Karpas-422 (cell line): ENCODE measurements around the gene OPCML. TPM values are rescaled to one million over a fixed set of nuclear protein-coding genes. Genes with fewer than 3 reads are reported as not detected.

Experiments used
- DNase-seq: peaks from one replicate; pipeline ENCODE4 v3.0.0-alpha.2; 2015
- H2AFZ ChIP-seq: fragments of 200-600 bp; sonication (generic); 2 replicates; pipeline ENCODE4 v1.6.1; 2014; ENCODE audit warnings: antibody characterized with exemption, low read length, mixed read lengths
- H3K27ac ChIP-seq: fragments of 200-600 bp; sonication (generic); 2 replicates; pipeline ENCODE4 v1.5.1; 2014; ENCODE audit warnings: mild to moderate bottlenecking, low read length, moderate library complexity
- H3K27me3 ChIP-seq: fragments of 200-600 bp; sonication (generic); 2 replicates; pipeline ENCODE4 v1.6.1; 2014; ENCODE audit warnings: low read length, mixed read lengths
- H3K36me3 ChIP-seq: fragments of 200-600 bp; sonication (generic); 2 replicates; pipeline ENCODE4 v1.6.1; 2014; ENCODE audit warnings: low read length, mixed read lengths; ENCODE audit not compliant: insufficient read depth
- H3K4me1 ChIP-seq: fragments of 200-600 bp; sonication (generic); 2 replicates; pipeline ENCODE4 v1.6.1; 2014; ENCODE audit warnings: mild to moderate bottlenecking, low read length, mixed read lengths
- H3K4me2 ChIP-seq: fragments of 200-600 bp; sonication (generic); 2 replicates; pipeline ENCODE4 v1.6.1; 2014; ENCODE audit warnings: low read length, low read depth, mild to moderate bottlenecking; ENCODE audit not compliant: poor library complexity, severe bottlenecking
- H3K4me3 ChIP-seq: fragments of 200-600 bp; sonication (generic); 2 replicates; pipeline ENCODE4 v1.5.1; 2014; ENCODE audit warnings: mild to moderate bottlenecking, antibody characterized with exemption, low read length, mixed read lengths
- H3K79me2 ChIP-seq: fragments of 200-600 bp; sonication (generic); 2 replicates; pipeline ENCODE4 v1.6.1; 2014; ENCODE audit warnings: mild to moderate bottlenecking, low read length, mixed read lengths
- H3K9ac ChIP-seq: fragments of 200-600 bp; sonication (generic); 2 replicates; pipeline ENCODE4 v1.6.0; 2014; ENCODE audit warnings: low read length
- H3K9me2 ChIP-seq: fragments of 200-600 bp; sonication (generic), shearing (Covaris generic); replicated peaks from 2 replicates; pipeline ENCODE4 v1.6.0; 2014; ENCODE audit warnings: mild to moderate bottlenecking, low read length, moderate library complexity; ENCODE audit not compliant: insufficient read depth
- H3K9me3 ChIP-seq: fragments of 300-700, 200-600 bp; sonication (generic); 2 replicates; pipeline ENCODE4 v1.6.1; 2014; ENCODE audit warnings: low read length, mixed read lengths
- H4K20me1 ChIP-seq: fragments of 200-600 bp; sonication (generic); 2 replicates; pipeline ENCODE4 v1.6.1; 2014; ENCODE audit warnings: mild to moderate bottlenecking, antibody characterized with exemption, low read length, low read depth; ENCODE audit not compliant: insufficient read depth
- total RNA-seq: library from RNA; depleted of rRNA; stranded (reverse); fragments of >200 nt; shearing (Covaris generic); gene quantifications from 2 replicates; pipeline ENCODE4 v1.2.3, GENCODE V29; 2014; ENCODE audit warnings: low replicate concordance

OPCML gene
- total RNA-seq, 1 experiment from 2014 or later: not detected

DNA sequence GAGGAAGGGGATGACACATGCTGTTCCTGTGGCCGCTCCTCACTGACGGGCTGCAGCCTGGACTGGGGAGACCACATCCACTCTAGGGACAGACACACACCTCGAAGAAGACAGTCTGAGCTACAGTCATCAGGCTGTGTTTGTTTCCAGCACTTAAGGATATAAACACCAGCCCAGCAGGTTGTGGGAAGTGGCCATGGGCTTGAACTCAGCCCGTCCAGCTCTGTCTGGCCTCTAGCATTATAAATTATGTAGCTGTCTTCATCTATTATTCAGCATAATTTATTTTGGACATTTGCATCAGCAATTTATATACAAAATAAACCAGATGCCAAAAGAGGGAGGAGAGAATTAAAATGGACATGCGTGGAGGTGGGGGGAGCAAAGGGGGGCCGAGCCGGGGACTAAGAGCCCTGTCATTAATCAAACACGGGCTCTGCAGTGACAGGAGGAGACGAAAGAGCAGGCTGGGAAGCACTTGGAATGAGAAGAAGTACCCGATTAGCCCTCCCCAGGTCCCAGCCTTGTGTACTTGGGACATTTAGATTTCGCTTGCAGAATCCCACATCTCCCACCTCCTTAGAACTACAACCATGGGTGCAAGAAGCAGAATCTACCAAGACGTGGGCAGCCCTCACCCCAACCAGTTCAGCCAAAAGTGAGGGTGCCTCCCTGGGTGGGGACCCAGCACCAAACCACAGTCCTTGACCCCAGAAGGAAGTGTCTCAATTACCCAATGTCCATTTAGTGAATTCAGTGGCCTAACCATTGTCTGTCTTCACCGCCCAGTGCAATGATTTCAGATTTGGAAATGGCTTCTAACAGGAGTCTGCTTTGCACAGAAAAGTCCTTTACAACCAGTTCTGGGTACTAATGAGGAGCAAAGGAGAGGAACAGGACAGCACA is 309.6 kb downstream of the OPCML start:
- Histone ChIP-seq H3K9me2 (no peaks in the 10 kb centered on the region), H3K4me2 (no peak overlapping the region), H4K20me1 (no peaks in the 10 kb centered on the region), H3K27me3 (no peaks in the 10 kb centered on the region), H2AFZ (no peak overlapping the region), H3K79me2 (no peaks in the 10 kb centered on the region), H3K9ac (no peak overlapping the region), H3K36me3 (no peaks in the 10 kb centered on the region), H3K9me3 (no peaks in the 10 kb centered on the region), H3K4me1 (no peaks in the 10 kb centered on the region), H3K27ac (no peak overlapping the region), H3K4me3 (no peak overlapping the region)
- DNase-seq: no peak

GRCh38 chr11:133219543-133219942 is 312.8 kb downstream of the OPCML start:
- H3K27me3 ChIP-seq: no peaks in the 10 kb centered on the region
- H3K9me2 ChIP-seq: no peaks in the 10 kb centered on the region
- H2AFZ ChIP-seq: no peak overlapping the region
- no peak overlapping the region for H3K4me2 ChIP-seq
- no peak overlapping the region for H3K27ac ChIP-seq
- no peaks in the 10 kb centered on the region for H4K20me1 ChIP-seq
- H3K36me3 ChIP-seq: no peaks in the 10 kb centered on the region
- no peak overlapping the region for H3K4me3 ChIP-seq
- no peak for DNase-seq
- H3K79me2 ChIP-seq: no peaks in the 10 kb centered on the region
- H3K4me1 ChIP-seq: no peaks in the 10 kb centered on the region
- H3K9me3 ChIP-seq: no peaks in the 10 kb centered on the region
- no peak overlapping the region for H3K9ac ChIP-seq

- no peak overlapping the region for H3K4me2 ChIP-seq
- H2AFZ ChIP-seq: no peak overlapping the region
- no peaks in the 10 kb centered on the region for H3K27me3 ChIP-seq
- H3K9me3 ChIP-seq: no peaks in the 10 kb centered on the region
- H3K36me3 ChIP-seq: no peaks in the 10 kb centered on the region
- no peaks in the 10 kb centered on the region for H3K9me2 ChIP-seq
- no peak overlapping the region for H3K9ac ChIP-seq
- no peaks in the 10 kb centered on the region for H3K4me1 ChIP-seq
- H3K27ac ChIP-seq: no peak overlapping the region
- no peaks in the 10 kb centered on the region for H4K20me1 ChIP-seq
- DNase-seq: no peak
- no peaks in the 10 kb centered on the region for H3K79me2 ChIP-seq
- no peak overlapping the region for H3K4me3 ChIP-seq
Measured at GRCh38 chr11:133216813-133217212, 315.5 kb downstream of the OPCML start.

GRCh38 chr11:133215596-133216230 is 316.6 kb downstream of the OPCML start:
- H3K36me3 ChIP-seq: no peaks in the 10 kb centered on the region
- no peak for DNase-seq
- H4K20me1 ChIP-seq: no peaks in the 10 kb centered on the region
- H2AFZ ChIP-seq: no peak overlapping the region
- H3K4me1 ChIP-seq: no peaks in the 10 kb centered on the region
- H3K4me3 ChIP-seq: no peak overlapping the region
- H3K9me2 ChIP-seq: no peaks in the 10 kb centered on the region
- no peaks in the 10 kb centered on the region for H3K79me2 ChIP-seq
- no peaks in the 10 kb centered on the region for H3K9me3 ChIP-seq
- no peaks in the 10 kb centered on the region for H3K27me3 ChIP-seq
- H3K9ac ChIP-seq: no peak overlapping the region
- H3K27ac ChIP-seq: no peak overlapping the region
- H3K4me2 ChIP-seq: no peak overlapping the region

DNA sequence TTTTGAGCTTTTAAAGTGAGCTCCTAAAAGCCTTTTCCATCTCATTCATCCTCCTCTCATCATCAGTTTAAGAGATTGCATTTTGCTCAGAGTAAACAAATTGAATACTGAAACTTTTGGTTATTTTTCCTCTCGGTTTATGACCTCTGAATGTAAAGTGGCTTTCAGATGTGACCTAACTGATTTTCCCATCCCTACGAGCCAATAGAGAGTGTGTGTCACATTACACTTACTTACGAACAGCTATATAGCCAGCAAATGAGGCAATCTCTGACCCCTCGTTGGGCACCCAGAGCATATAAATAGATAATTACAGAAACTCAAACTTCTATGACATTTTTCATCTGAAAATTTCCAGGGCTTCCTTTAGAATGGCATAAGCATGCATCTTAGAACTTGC is 317.7 kb downstream of the OPCML start:
- Histone ChIP-seq H4K20me1 (no peaks in the 10 kb centered on the region), H2AFZ (no peak overlapping the region), H3K36me3 (no peaks in the 10 kb centered on the region), H3K27ac (no peak overlapping the region), H3K27me3 (no peaks in the 10 kb centered on the region), H3K9me2 (no peaks in the 10 kb centered on the region), H3K9me3 (no peaks in the 10 kb centered on the region), H3K9ac (no peak overlapping the region), H3K79me2 (no peaks in the 10 kb centered on the region), H3K4me3 (no peak overlapping the region), H3K4me1 (no peaks in the 10 kb centered on the region), H3K4me2 (no peak overlapping the region)
- DNase-seq: no peak

GRCh38 chr11:133212201-133212600 is 320.1 kb downstream of the OPCML start:
- Histone ChIP-seq H3K27ac (no peak overlapping the region), H3K27me3 (no peaks in the 10 kb centered on the region), H3K36me3 (no peaks in the 10 kb centered on the region), H3K4me1 (no peaks in the 10 kb centered on the region), H2AFZ (no peak overlapping the region), H3K4me3 (no peak overlapping the region), H3K9me3 (no peaks in the 10 kb centered on the region), H3K79me2 (no peaks in the 10 kb centered on the region), H4K20me1 (no peaks in the 10 kb centered on the region), H3K9me2 (no peaks in the 10 kb centered on the region), H3K4me2 (no peak overlapping the region), H3K9ac (no peak overlapping the region)
- no peak for DNase-seq

GRCh38 chr11:133207995-133208394 is 324.3 kb downstream of the OPCML start:
- DNase-seq: no peak
- Histone ChIP-seq H2AFZ (no peak overlapping the region), H3K36me3 (no peaks in the 10 kb centered on the region), H3K4me2 (no peak overlapping the region), H3K4me3 (no peak overlapping the region), H3K9me3 (no peaks in the 10 kb centered on the region), H3K4me1 (no peaks in the 10 kb centered on the region), H3K27me3 (no peaks in the 10 kb centered on the region), H4K20me1 (no peaks in the 10 kb centered on the region), H3K9ac (no peak overlapping the region), H3K9me2 (no peaks in the 10 kb centered on the region), H3K79me2 (no peaks in the 10 kb centered on the region), H3K27ac (no peak overlapping the region)

- Histone ChIP-seq H3K9me3 (no peaks in the 10 kb centered on the region), H3K36me3 (no peaks in the 10 kb centered on the region), H2AFZ (no peak overlapping the region), H3K27me3 (no peaks in the 10 kb centered on the region), H3K79me2 (no peaks in the 10 kb centered on the region), H3K4me3 (no peak overlapping the region), H3K27ac (no peak overlapping the region), H3K4me2 (no peak overlapping the region), H4K20me1 (no peaks in the 10 kb centered on the region), H3K9me2 (no peaks in the 10 kb centered on the region), H3K4me1 (no peaks in the 10 kb centered on the region), H3K9ac (no peak overlapping the region)
- DNase-seq: no peak
Measured at GRCh38 chr11:133206313-133207005, 325.8 kb downstream of the OPCML start.
